ENCODE data around the gene PARVB. TPM values are rescaled to one million over a fixed set of nuclear protein-coding genes. Genes with fewer than 3 reads are reported as not detected.
A peak's percentile ranks its signal among the peaks of the same experiment; 100 is the strongest.

PARVB gene
- total and polyA plus RNA-seq, 11 donors: 54.9 to 172 (median 95.8) TPM

DNA sequence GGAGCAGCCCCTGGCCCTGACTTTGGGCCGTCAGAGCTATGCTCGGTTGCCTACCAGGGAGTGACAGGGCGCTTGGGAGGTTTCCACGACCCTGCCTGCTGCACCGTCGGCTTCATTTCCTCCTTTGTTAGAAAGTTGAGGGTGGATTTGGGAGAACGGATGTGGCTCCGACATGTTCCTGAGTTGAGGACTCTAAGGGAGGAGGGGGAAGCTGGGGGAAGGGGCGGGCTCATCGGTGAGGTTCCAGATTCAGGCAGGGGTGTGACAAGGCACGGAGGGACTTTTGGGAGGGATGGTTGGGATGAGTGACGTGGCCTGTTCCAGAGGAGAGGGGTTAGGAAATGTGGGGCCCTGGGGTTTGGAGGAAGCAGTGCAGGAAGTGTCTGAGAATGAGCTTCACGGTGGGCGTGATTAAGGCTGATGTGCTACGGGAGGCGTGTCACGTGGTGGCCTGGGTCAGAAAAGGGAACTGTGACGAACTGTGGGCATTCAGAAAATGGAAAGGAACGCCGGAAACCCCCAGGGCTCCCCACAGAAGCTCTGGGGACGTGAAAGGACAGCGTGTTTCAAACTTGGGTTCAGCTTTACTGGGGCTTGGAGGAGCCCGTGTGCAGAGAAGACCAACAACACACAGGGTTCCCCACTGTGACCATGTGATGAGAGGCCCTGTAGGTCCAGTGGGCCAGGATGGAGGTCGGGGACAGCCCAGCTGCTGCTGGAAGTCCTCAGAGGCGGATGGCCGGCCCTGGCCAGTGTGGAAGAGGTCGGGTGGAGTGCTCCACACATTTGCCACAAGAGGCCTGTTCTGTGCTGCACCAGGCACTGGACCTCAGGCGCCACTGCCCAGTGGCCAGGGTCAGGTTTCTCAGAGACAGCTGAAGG, 2.8 kb downstream of the PARVB start:
- DNase-seq: peak; percentile 85 to 90 (median 87)
- 45 to 64% (median 48%) methylated on average over 28 of the region's 28 CpGs for WGBS, 4 donors
- intact Hi-C loops (cut with DNase I): loop anchor here in 4 of 10 donors (5.0 kb wide), 3 partner anchors 40 to 55 kb away; no protein-coding TSS in a partner anchor

GRCh38 chr22:44028091-44028490, 4.0 kb downstream of the PARVB start:
- peak overlapping the region; percentile 65 to 99 (median 96) for H3K27ac ChIP-seq
- no peak for DNase-seq
- no peak for ATAC-seq
- WGBS, 4 donors: 79 to 85% (median 82%) methylated on average over 7 of the region's 7 CpGs
- peaks cover 0 to 5% (median 0%) of the 10 kb centered on the region in 12 donors for H3K9me3 ChIP-seq
- no peak for TF ChIP-seq POLR2A (IDR thresholded peaks at IDR 0.05)
- no peak for TF ChIP-seq CTCF (IDR thresholded peaks at IDR 0.05)
- intact Hi-C loops (cut with DNase I): loop anchor here in 5 of 10 donors (2.0 to 5.0 kb wide), 4 partner anchors 39 to 54 kb away; no protein-coding TSS in a partner anchor
- H3K36me3 ChIP-seq: no peaks in the 10 kb centered on the region
- no peaks in the 10 kb centered on the region for H3K27me3 ChIP-seq
- peaks cover 20 to 95% (median 57%) of the 10 kb centered on the region in 12 donors for H3K4me1 ChIP-seq
- H3K4me3 ChIP-seq: no peak overlapping the region

More for the DNA sequence above, 2.8 kb downstream of the PARVB start:
- ATAC-seq: peak; percentile 65 to 85 (median 72)
- Histone ChIP-seq H3K27me3 (no peaks in the 10 kb centered on the region), H3K9me3 (no peaks in the 10 kb centered on the region), H3K4me3 (peak overlapping the region in 10 of 12 donors; percentile 54 to 92 (median 76)), H3K4me1 (peaks cover 20 to 95% (median 58%) of the 10 kb centered on the region in 12 donors), H3K36me3 (no peaks in the 10 kb centered on the region), H3K27ac (peak overlapping the region; percentile 86 to 99 (median 97))
- TF ChIP-seq CTCF (IDR thresholded peaks at IDR 0.05) (no peak), POLR2A (IDR thresholded peaks at IDR 0.05) (no peak)

GRCh38 chr22:44029069-44029468, 5.0 kb downstream of the PARVB start:
- H3K36me3 ChIP-seq: no peaks in the 10 kb centered on the region
- ATAC-seq: no peak
- WGBS, 4 donors: 76 to 94% (median 84%) methylated on average over 4 of the region's 4 CpGs
- no peak for DNase-seq
- H3K4me1 ChIP-seq: peaks cover 20 to 94% (median 56%) of the 10 kb centered on the region in 12 donors
- H3K27ac ChIP-seq: peak overlapping the region in 11 of 12 donors; percentile 9 to 99 (median 91)
- TF ChIP-seq POLR2A (IDR thresholded peaks at IDR 0.05): no peak
- TF ChIP-seq CTCF (IDR thresholded peaks at IDR 0.05): no peak
- no peak overlapping the region for H3K4me3 ChIP-seq
- peaks cover 0 to 5% (median 0%) of the 10 kb centered on the region in 12 donors for H3K9me3 ChIP-seq
- H3K27me3 ChIP-seq: no peaks in the 10 kb centered on the region
- intact Hi-C loops (cut with DNase I): loop anchor here in 5 of 10 donors (2.0 to 5.0 kb wide), 4 partner anchors 38 to 53 kb away; no protein-coding TSS in a partner anchor

DNA sequence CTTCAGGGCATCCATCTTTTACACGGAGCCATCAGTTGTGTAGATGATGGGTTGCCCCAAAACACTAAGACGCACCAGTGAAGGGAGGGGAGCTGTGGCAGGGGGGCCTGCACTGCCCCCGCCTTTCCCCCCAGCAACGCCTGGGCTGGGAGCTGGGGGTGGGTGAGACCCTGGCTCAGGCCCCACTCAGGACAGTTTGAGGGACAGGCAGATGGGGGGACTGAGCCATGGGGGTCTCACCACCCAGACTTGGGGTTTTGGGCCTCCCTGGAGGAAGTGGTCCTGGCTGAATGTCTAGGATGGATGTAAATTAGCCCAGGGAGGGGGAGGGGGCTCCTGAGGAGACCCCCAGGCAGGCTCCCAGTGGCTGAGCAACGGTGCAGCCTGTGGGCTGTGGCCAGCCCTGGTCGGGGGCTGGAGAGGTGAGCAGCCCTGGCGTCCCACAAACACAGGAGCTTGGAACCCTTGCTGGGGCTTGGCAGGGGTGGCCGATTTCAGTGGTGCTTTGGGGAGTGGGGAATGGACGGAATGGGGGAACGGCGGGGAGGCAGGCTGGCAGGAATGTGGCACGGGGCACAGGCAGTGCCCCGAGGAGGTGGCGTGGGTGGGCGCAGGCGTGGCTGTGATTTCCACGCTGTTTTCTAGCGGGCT, 6.1 kb downstream of the PARVB start:
- Histone ChIP-seq H3K27ac (peak overlapping the region; percentile 19 to 98 (median 78)), H3K4me1 (peaks cover 20 to 85% (median 50%) of the 10 kb centered on the region in 12 donors), H3K36me3 (no peaks in the 10 kb centered on the region), H3K27me3 (no peaks in the 10 kb centered on the region), H3K4me3 (no peak overlapping the region), H3K9me3 (peaks cover 0 to 5% (median 0%) of the 10 kb centered on the region in 12 donors)
- DNase-seq (no peak), ATAC-seq (no peak)
- intact Hi-C loops (cut with DNase I): no loop called here
- no peak for TF ChIP-seq POLR2A (IDR thresholded peaks at IDR 0.05)
- no peak for TF ChIP-seq CTCF (IDR thresholded peaks at IDR 0.05)
- WGBS, 4 donors: 91 to 94% (median 93%) methylated on average over 16 to 18 of the region's 18 CpGs
